ENCODE results near the gene MRPS12.

DNA sequence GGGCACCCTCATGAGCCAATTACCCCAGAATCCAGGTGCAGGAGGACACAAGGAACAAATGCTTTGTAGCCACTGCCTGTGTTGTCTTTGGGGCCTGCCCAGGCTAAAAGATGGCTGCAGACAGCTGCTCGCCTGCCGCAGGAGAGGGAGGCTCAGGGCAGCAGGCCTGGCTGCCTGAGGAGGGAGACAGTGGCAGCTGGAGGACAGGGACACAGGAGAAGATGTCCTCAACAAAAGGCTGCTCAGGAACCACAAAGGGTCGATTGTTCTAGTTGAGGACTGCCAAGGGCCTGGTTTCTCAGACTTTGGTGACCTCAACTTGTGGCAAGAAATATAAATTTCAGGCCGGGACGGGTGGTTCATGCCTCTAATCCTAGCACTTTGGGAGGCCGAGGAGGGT, 39.0 kb upstream of the MRPS12 start:
- TF ChIP-seq, protein P1, sequence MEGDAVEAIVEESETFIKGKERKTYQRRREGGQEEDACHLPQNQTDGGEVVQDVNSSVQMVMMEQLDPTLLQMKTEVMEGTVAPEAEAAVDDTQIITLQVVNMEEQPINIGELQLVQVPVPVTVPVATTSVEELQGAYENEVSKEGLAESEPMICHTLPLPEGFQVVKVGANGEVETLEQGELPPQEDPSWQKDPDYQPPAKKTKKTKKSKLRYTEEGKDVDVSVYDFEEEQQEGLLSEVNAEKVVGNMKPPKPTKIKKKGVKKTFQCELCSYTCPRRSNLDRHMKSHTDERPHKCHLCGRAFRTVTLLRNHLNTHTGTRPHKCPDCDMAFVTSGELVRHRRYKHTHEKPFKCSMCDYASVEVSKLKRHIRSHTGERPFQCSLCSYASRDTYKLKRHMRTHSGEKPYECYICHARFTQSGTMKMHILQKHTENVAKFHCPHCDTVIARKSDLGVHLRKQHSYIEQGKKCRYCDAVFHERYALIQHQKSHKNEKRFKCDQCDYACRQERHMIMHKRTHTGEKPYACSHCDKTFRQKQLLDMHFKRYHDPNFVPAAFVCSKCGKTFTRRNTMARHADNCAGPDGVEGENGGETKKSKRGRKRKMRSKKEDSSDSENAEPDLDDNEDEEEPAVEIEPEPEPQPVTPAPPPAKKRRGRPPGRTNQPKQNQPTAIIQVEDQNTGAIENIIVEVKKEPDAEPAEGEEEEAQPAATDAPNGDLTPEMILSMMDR (IDR thresholded peaks at IDR 0.05): no peak
- TF ChIP-seq EP300 (IDR thresholded peaks at IDR 0.05) (no peak), RAD21 (conservative IDR thresholded peaks at IDR 0.05 in 1 of 2, IDR thresholded peaks at IDR 0.05 in 1 of 2) (no peak), POLR2A (IDR thresholded peaks at IDR 0.05; ENCODE audit: low read length) (no peak)
